ENCODE results near the gene TMLHE.

- TF ChIP-seq USF1 (IDR thresholded peaks at IDR 0.05) (no peak), RAD21 (IDR thresholded peaks at IDR 0.05; ENCODE audit: low read depth) (no peak), CEBPB (IDR thresholded peaks at IDR 0.05) (no peak), REST (IDR thresholded peaks at IDR 0.05; ENCODE audit: low read depth) (no peak), TAF1 (IDR thresholded peaks at IDR 0.05; ENCODE audit: low read depth) (no peak), TCF12 (IDR thresholded peaks at IDR 0.05; ENCODE audit: low read depth) (no peak), FOXM1 (IDR thresholded peaks at IDR 0.05; ENCODE audit: borderline replicate concordance, low read depth) (no peak), NFIC (IDR thresholded peaks at IDR 0.05) (no peak), EP300 (IDR thresholded peaks at IDR 0.05; ENCODE audit: borderline replicate concordance) (no peak), MAX (IDR thresholded peaks at IDR 0.05) (no peak)
Observed at GRCh38 chrX:155613927-155614559, 1.3 kb upstream of the TMLHE start.

Measured in Ishikawa (cell line).